Endometrial microvascular endothelial cells (primary cell): ENCODE data around the gene SDHAF1. TPM values are rescaled to one million over a fixed set of nuclear protein-coding genes. Genes with fewer than 3 reads are reported as not detected.
"Not testable (repeated sequence)": the region's sequence is repeated elsewhere in the genome, so short reads cannot be mapped to it uniquely, and the experiment has no call there.

Source experiments
- in situ Hi-C: cut with HindIII; loops from 2 replicates; pipeline ENCODE4 v1.10.0; 2017; ENCODE audit warnings: low sequenced_read_pairs, low pct_unique_long_range_greater_than_20kb; ENCODE audit errors: inconsistent ontology term
- total RNA-seq: library from RNA; depleted of rRNA; stranded (reverse); fragments of >200 nt; gene quantifications from one replicate; pipeline ENCODE4 v1.2.3, GENCODE V29; 2015; ENCODE audit errors: inconsistent ontology term

SDHAF1 gene
- total RNA-seq, 1 donor from 2014 or later: 17.0 TPM

- in situ Hi-C loops: no loop called here
These were observed 15.4 kb downstream of the SDHAF1 start for GRCh38 chr19:36010402-36010801.

GRCh38 chr19:36013280-36014011 is 18.5 kb downstream of the SDHAF1 start:
- in situ Hi-C loops: no loop called here

GRCh38 chr19:36014012-36014924 is 19.3 kb downstream of the SDHAF1 start, which contains the start of gene ALKBH6:
TSS of gene ALKBH6 (minus strand) at chr19:36014213. CDS start at chr19:36013397, 816 bp downstream.
- in situ Hi-C loops: no loop called here

GRCh38 chr19:36019061-36019670 is 24.2 kb downstream of the SDHAF1 start:
- in situ Hi-C loops: no loop called here

GRCh38 chr19:36023432-36023831 is 28.4 kb downstream of the SDHAF1 start:
- in situ Hi-C loops: no loop called here

GRCh38 chr19:36025541-36025940 is 30.6 kb downstream of the SDHAF1 start:
- in situ Hi-C loops: no loop called here

GRCh38 chr19:36026091-36026876 is 31.3 kb downstream of the SDHAF1 start:
- in situ Hi-C loops: no loop called here

- in situ Hi-C loops: no loop called here
These were observed 32.7 kb downstream of the SDHAF1 start for GRCh38 chr19:36027696-36028095.

- in situ Hi-C loops: no loop called here
These were observed 33.5 kb downstream of the SDHAF1 start for GRCh38 chr19:36028313-36029041.

- in situ Hi-C loops: no loop called here
These were observed 35.5 kb downstream of the SDHAF1 start for GRCh38 chr19:36030264-36031148.

- in situ Hi-C loops: no loop called here
These were observed 36.3 kb downstream of the SDHAF1 start for GRCh38 chr19:36031308-36031707.

- in situ Hi-C loops: no loop called here
These were observed 37.5 kb downstream of the SDHAF1 start, which contains the start of gene CLIP3 for GRCh38 chr19:36032251-36033104. TSS of gene CLIP3 (minus strand) at chr19:36032873. CDS start at chr19:36032357, 516 bp downstream.

- in situ Hi-C loops: no loop called here
These were observed 45.5 kb downstream of the SDHAF1 start for GRCh38 chr19:36040495-36040894.

- in situ Hi-C loops: not testable (repeated sequence)
These were observed 46.1 kb downstream of the SDHAF1 start for GRCh38 chr19:36041092-36041491.

- in situ Hi-C loops: no loop called here
These were observed 46.8 kb downstream of the SDHAF1 start for GRCh38 chr19:36041831-36042230.

- in situ Hi-C loops: no loop called here
These were observed 49.0 kb downstream of the SDHAF1 start for GRCh38 chr19:36043952-36044351.
